ENCODE data around the gene ZNF273.

GRCh38 chr7:64867863-64868440 is 35.1 kb upstream of the ZNF273 start:
- TF ChIP-seq CTCF (conservative IDR thresholded peaks at IDR 0.05) (no peak), ZFX (IDR thresholded peaks at IDR 0.05) (no peak)

All from C4-2B (cell line).